ENCODE data around the gene ANKRD34A. TPM values are rescaled to one million over a fixed set of nuclear protein-coding genes. Genes with fewer than 3 reads are reported as not detected.

Gene ANKRD34A
- total and polyA plus RNA-seq, 2 of the 13 experiments (the other 11 are each of a cell fraction or from before 2014, with no cell fraction given), result 0.05 to 0.07 TPM

- TF ChIP-seq PREB (CRISPR knock-in tag; IDR thresholded peaks at IDR 0.05) (no peak), ZNF460 (CRISPR knock-in tag; IDR thresholded peaks at IDR 0.05; ENCODE audit: borderline replicate concordance) (no peak), PRMT3 (CRISPR knock-in tag; IDR thresholded peaks at IDR 0.05; ENCODE audit: borderline replicate concordance, low read depth) (no peak), SSRP1 (CRISPR knock-in tag; IDR thresholded peaks at IDR 0.05) (no peak), ATF6 (CRISPR knock-in tag; conservative IDR thresholded peaks at IDR 0.05) (no peak), MBD4 (IDR thresholded peaks at IDR 0.05; ENCODE audit: borderline replicate concordance, low read length) (no peak), REXO4 (CRISPR knock-in tag; IDR thresholded peaks at IDR 0.05; ENCODE audit: borderline replicate concordance) (no peak), PITX1 (CRISPR knock-in tag; IDR thresholded peaks at IDR 0.05) (no peak), PATZ1 (CRISPR knock-in tag; IDR thresholded peaks at IDR 0.05) (peak; percentile 36; the same call in 1 of the 2 replicates), TFDP1 (CRISPR knock-in tag; IDR thresholded peaks at IDR 0.05; ENCODE audit: borderline replicate concordance) (0 out of 2 replicates have a peak, but pooled peaks have one; percentile 27), FOXP4 (CRISPR knock-in tag; IDR thresholded peaks at IDR 0.05) (0 out of 2 replicates have a peak, but pooled peaks have one; percentile 44), GFI1 (CRISPR knock-in tag; IDR thresholded peaks at IDR 0.05; ENCODE audit: borderline replicate concordance) (peak; percentile 39; the same call in 1 of the 2 replicates), MBNL3 (CRISPR knock-in tag; conservative IDR thresholded peaks at IDR 0.05) (no peak), ZNF296 (CRISPR knock-in tag; conservative IDR thresholded peaks at IDR 0.05) (no peak), ZNF550 (CRISPR knock-in tag; IDR thresholded peaks at IDR 0.05; ENCODE audit: borderline replicate concordance) (no peak), ZNF839 (CRISPR knock-in tag; IDR thresholded peaks at IDR 0.05; ENCODE audit: borderline replicate concordance) (no peak), SIX1 (CRISPR knock-in tag; IDR thresholded peaks at IDR 0.05; ENCODE audit: borderline replicate concordance) (no peak), RXRB (CRISPR knock-in tag; IDR thresholded peaks at IDR 0.05; ENCODE audit: borderline replicate concordance) (no peak)
Observed at GRCh38 chr1:145964328-145965118, at the start of gene ANKRD34A, which contains the start of gene POLR3GL (continued).
